Naive thymus-derived CD4-positive, alpha-beta T cell (primary cell): ENCODE measurements around the gene OSBPL5. TPM values are rescaled to one million over a fixed set of nuclear protein-coding genes. Genes with fewer than 3 reads are reported as not detected.

Source experiments
- ATAC-seq: fragments of 150-1000 bp; cut with Tn5 transposase; 2 replicates; pipeline ENCODE4 v1.10.0; 2021; ENCODE audit warnings: mild to moderate bottlenecking, moderate library complexity
- CTCF ChIA-PET: fragments of 350-600 bp; sonication (Branson Sonifier 250); formaldehyde crosslinking; loops from one replicate; lab custom pipeline; 2021; ENCODE audit warnings: antibody characterized with exemption; lab: Charles Lee
- POLR2A ChIA-PET: fragments of 350-600 bp; sonication (Branson Sonifier 250); formaldehyde crosslinking; loops from one replicate; lab custom pipeline; 2021; ENCODE audit warnings: antibody characterized with exemption, inconsistent platforms; lab: Charles Lee
- DNase-seq, 9 donors: peaks; one replicate each; pipeline versions ENCODE4 v3.0.0 to v3.0.0-alpha.2; 2020 to 2022; ENCODE audit warnings: mixed read lengths in 1 of 9
- H3K27ac ChIP-seq: one replicate; pipeline ENCODE4 v1.7.0; 2013; ENCODE audit warnings: mild to moderate bottlenecking, low read depth, low read length, moderate library complexity
- H3K27me3 ChIP-seq, 2 donors: one replicate each; pipeline ENCODE4 v1.7.0; 2013; ENCODE audit warnings: low read length in 2 of 2, mild to moderate bottlenecking in 2 of 2, moderate library complexity in 2 of 2; ENCODE audit not compliant: control insufficient read depth in 2 of 2, insufficient read depth in 2 of 2
- H3K36me3 ChIP-seq, 3 experiments: 1 replicate in 2 of 3; 2 replicates in 1 of 3; pipeline ENCODE4 v1.7.0; 2013; ENCODE audit warnings: low read length in 3 of 3, mild to moderate bottlenecking in 3 of 3, moderate library complexity in 1 of 3; ENCODE audit not compliant: insufficient read depth in 3 of 3, control insufficient read depth in 2 of 3
- H3K4me1 ChIP-seq, 2 donors: one replicate each; pipeline ENCODE4 v1.7.0; 2013; ENCODE audit warnings: low read length in 2 of 2, mild to moderate bottlenecking in 2 of 2, moderate library complexity in 1 of 2; ENCODE audit not compliant: control insufficient read depth in 2 of 2, insufficient read depth in 2 of 2
- H3K4me3 ChIP-seq: 2 replicates; pipeline ENCODE4 v1.7.0; 2013; ENCODE audit warnings: mild to moderate bottlenecking, low read length
- H3K9me3 ChIP-seq, 3 experiments: 1 replicate in 2 of 3; 2 replicates in 1 of 3; pipeline ENCODE4 v1.7.0; 2013; ENCODE audit warnings: low read length in 3 of 3; ENCODE audit not compliant: control insufficient read depth in 2 of 3
- H3K27ac Mint-ChIP-seq, 9 donors: one replicate each; pipeline ENCODE4 v1.8.0; 2020 to 2022; ENCODE audit warnings: mixed read lengths in 9 of 9, mild to moderate bottlenecking in 8 of 9, moderate library complexity in 5 of 9, inconsistent platforms in 2 of 9
- H3K27me3 Mint-ChIP-seq, 5 donors: one replicate each; pipeline ENCODE4 v1.8.0; 2021 to 2022; ENCODE audit warnings: mixed read lengths in 5 of 5, mild to moderate bottlenecking in 1 of 5
- H3K36me3 Mint-ChIP-seq, 5 donors: one replicate each; pipeline ENCODE4 v1.8.0; 2020 to 2022; ENCODE audit warnings: mixed read lengths in 5 of 5, mild to moderate bottlenecking in 3 of 5, inconsistent platforms in 1 of 5
- H3K4me1 Mint-ChIP-seq, 7 donors: one replicate each; pipeline ENCODE4 v1.8.0; 2020 to 2022; ENCODE audit warnings: mixed read lengths in 7 of 7, mild to moderate bottlenecking in 3 of 7, inconsistent platforms in 1 of 7
- H3K4me3 Mint-ChIP-seq, 10 donors: one replicate each; pipeline ENCODE4 v1.8.0; 2020 to 2022; ENCODE audit warnings: mild to moderate bottlenecking in 10 of 10, mixed read lengths in 10 of 10, moderate library complexity in 6 of 10, inconsistent platforms in 2 of 10
- H3K9me3 Mint-ChIP-seq, 11 donors: one replicate each; pipeline ENCODE4 v1.8.0; 2020 to 2022; ENCODE audit warnings: mixed read lengths in 11 of 11, mild to moderate bottlenecking in 4 of 11, inconsistent platforms in 1 of 11, moderate library complexity in 1 of 11
- intact Hi-C, 2 donors: fragments of 100-400 bp; cut with micrococcal nuclease; formaldehyde crosslinking; loops; one replicate each; pipeline ENCODE4 v1.15.1; 2023
- polyA plus RNA-seq, 2 donors: library from polyadenylated mRNA; unstranded; fragments of 300-500 nt; fragmentation: Illumina TruSeq; gene quantifications; one replicate each; pipeline ENCODE4 v1.2.3, GENCODE V29; 2021
- total RNA-seq, 6 experiments: library from RNA in 5 of 6; stranded (reverse) in 5 of 6; gene quantifications; 1 replicate in 5 of 6; 2 replicates in 1 of 6; pipeline ENCODE4 v1.2.3 and lab custom pipeline; 2021 to 2026

Gene OSBPL5
- total and polyA plus RNA-seq, 7 experiments from 2014 or later = 0.51 to 76.7 (median 5.5) TPM

DNA sequence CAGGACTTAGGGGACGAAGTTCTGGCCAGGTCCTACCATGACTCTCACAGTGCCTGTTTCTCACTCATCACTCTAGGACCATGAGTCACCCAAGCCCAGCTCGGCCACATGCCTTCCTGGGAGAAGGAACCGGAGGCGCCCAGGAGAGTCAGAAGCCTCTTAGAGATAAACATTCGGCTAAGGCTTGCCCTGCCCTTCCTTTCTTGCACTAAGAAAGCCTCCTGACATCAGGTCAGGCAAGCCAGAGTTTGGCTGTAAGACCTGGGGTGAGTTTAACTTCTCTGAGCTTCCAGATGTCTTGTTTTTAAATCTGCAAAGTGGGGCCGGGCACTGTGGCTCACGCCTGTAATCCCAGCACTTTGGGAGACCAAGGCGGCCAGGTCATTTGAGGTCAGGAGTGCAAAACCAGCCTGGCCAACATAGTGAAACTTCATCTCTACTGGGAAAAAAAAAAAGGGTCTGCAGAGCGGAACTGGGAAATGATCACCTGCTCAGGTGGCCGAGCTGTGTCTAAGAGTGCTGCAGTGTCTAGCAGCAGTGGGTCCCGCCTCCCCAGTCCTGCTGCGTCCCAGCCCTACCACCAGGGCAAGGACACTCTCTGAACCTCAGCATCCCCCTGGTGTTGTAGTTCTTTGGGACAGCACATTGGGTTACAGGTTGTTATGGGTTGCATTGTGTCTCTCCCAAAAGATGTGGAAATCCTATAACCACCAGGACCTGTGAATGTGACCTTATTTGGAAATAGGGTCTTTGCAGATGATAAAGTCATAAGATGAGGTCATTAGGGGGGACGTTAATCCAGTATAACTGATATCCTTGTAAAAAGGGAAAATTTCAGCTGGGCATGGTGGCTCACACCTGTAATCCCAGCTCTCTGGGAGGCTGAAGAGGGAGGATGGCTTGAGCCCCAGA is 106.1 kb downstream of the OSBPL5 start:
- ATAC-seq (no peak), DNase-seq (no peak)
- peaks cover 0 to 13% (median 0%) of the 10 kb centered on the region in 3 experiments for H3K36me3 ChIP-seq
- no peaks in the 10 kb centered on the region for H3K9me3 ChIP-seq
- H3K4me1 Mint-ChIP-seq = peaks cover 23 to 32% (median 30%) of the 10 kb centered on the region in 7 donors
- no peak overlapping the region for H3K27ac ChIP-seq
- intact Hi-C loops = loop anchor here in 1 of 2 donors (5.0 kb wide), 1 partner anchor 1752 kb away; the partner anchor contains the start of gene TOLLIP
- POLR2A ChIA-PET = interaction anchor here (0.5 kb wide), 1 partner anchor 61 kb away, joined by 3 read pairs; no protein-coding TSS in a partner anchor
- no peak overlapping the region for H3K4me3 ChIP-seq
- peaks cover 0 to 9% (median 3%) of the 10 kb centered on the region in 5 donors for H3K36me3 Mint-ChIP-seq
- peak overlapping the region; percentile 18 to 69 (median 50) for H3K4me3 Mint-ChIP-seq
- no peaks in the 10 kb centered on the region for H3K9me3 Mint-ChIP-seq
- CTCF ChIA-PET = no interaction called here
- no peaks in the 10 kb centered on the region for H3K27me3 ChIP-seq
- peak overlapping the region in 2 of 9 donors; percentile 21 to 33 for H3K27ac Mint-ChIP-seq
- peaks cover 14% of the 10 kb centered on the region in 2 donors for H3K4me1 ChIP-seq
- peaks cover 0 to 7% (median 0%) of the 10 kb centered on the region in 5 donors for H3K27me3 Mint-ChIP-seq

DNA sequence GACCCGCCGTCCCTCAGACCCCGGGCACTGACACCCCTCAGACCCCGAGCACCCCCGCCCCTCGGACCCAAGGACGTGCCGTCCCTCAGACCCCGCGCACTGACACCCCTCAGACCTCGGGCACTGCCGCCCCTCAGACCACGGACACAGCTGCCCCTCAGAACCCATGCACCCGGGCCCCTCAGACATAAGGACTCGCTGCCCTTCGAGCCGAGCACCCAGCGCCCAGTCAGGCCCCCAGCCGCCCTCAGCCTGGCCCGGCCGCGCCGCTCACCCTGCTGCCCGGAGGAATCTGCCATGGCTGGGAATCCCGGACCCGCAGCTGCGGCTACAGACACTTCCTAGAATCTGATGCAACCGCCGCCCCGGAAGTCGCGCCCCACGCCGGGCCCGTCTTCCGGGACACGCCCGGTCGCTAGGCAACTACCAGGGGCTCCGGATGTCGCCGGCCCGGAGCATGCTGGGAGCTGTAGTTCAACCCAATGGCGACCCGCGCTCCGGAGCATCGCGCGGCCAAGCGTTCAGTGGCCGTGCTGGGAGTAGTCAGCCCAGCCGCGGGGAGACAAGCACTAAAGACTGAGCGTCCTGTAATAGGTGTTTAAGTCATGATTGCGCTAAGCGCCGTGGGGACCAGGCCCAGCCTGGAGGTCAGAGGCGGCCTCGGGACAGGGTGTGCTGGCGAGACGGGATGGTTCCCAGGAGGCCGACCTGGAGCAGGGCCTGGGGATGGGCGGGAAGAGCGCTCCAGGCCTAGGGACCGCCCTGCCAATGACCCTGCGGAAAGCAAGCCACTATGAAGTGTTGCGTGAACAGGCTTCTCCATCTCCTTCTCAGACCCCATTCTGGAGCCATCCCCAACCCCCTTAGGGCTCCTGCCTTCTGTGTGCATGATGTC is 107.8 kb downstream of the OSBPL5 start, which contains the start of gene CARS1:
TSS of gene CARS1 (minus strand) at position 355 of the 895 bp plus-strand sequence. CDS start at position 299, 56 bp downstream.
- H3K27ac ChIP-seq = peak within 1 kb of the TSS; percentile 91
- peak within 1 kb of the TSS; percentile 44 to 89 (median 87) for H3K27ac Mint-ChIP-seq
- ATAC-seq (peak; percentile 99), DNase-seq (peak; percentile 82 to 93 (median 89))
- H3K36me3 Mint-ChIP-seq = peaks cover 0 to 9% (median 6%) of the 10 kb centered on the region in 5 donors
- no peaks in the 10 kb centered on the region for H3K9me3 ChIP-seq
- ChIA-PET POLR2A (interaction anchor here (0.6 to 1.4 kb wide), 5 partner anchors 35 to 522 kb away, joined by 3 to 4 read pairs (median 3); partner anchors contain the start of gene NAP1L4), CTCF (no interaction called here)
- peak within 1 kb of the TSS; percentile 86 to 95 (median 89) for H3K4me3 Mint-ChIP-seq
- peaks cover 25 to 42% (median 39%) of the 10 kb centered on the region in 7 donors for H3K4me1 Mint-ChIP-seq
- H3K27me3 Mint-ChIP-seq = no peaks in the 10 kb centered on the region
- H3K36me3 ChIP-seq = peaks cover 0 to 18% (median 0%) of the 10 kb centered on the region in 3 experiments
- H3K27me3 ChIP-seq = no peaks in the 10 kb centered on the region
- peaks cover 14% of the 10 kb centered on the region in 2 donors for H3K4me1 ChIP-seq
- no peaks in the 10 kb centered on the region for H3K9me3 Mint-ChIP-seq
- intact Hi-C loops = loop anchor here (1.0 to 5.0 kb wide), 10 partner anchors 21 to 1750 kb away; partner anchors contain the start of genes NAP1L4 (in 2 of the 2), TSSC4 (in 2 of the 2), CDKN1C (in 1 of the 2) and KCNQ1 (in 1 of the 2)
- H3K4me3 ChIP-seq = peak within 1 kb of the TSS; percentile 85

- H3K4me1 Mint-ChIP-seq = peaks cover 28 to 48% (median 45%) of the 10 kb centered on the region in 7 donors
- H3K27me3 ChIP-seq = no peaks in the 10 kb centered on the region
- ATAC-seq (no peak), DNase-seq (peak in 2 of 9 donors; percentile 7 to 41)
- intact Hi-C loops = loop anchor here (1.0 to 5.0 kb wide), 10 partner anchors 20 to 1749 kb away; partner anchors contain the start of genes NAP1L4 (in 2 of the 2), TSSC4 (in 2 of the 2), CDKN1C (in 1 of the 2) and KCNQ1 (in 1 of the 2)
- POLR2A ChIA-PET = interaction anchor here (0.6 to 1.4 kb wide), 5 partner anchors 16 to 68 kb away, joined by 3 to 4 read pairs (median 3); partner anchors contain the start of gene NAP1L4
- H3K9me3 Mint-ChIP-seq = no peaks in the 10 kb centered on the region
- H3K4me3 ChIP-seq = peak overlapping the region; percentile 85
- peaks cover 14 to 18% of the 10 kb centered on the region in 2 donors for H3K4me1 ChIP-seq
- peak overlapping the region in 7 of 9 donors; percentile 73 to 89 (median 86) for H3K27ac Mint-ChIP-seq
- peaks cover 0 to 22% (median 0%) of the 10 kb centered on the region in 3 experiments for H3K36me3 ChIP-seq
- H3K9me3 ChIP-seq = no peaks in the 10 kb centered on the region
- H3K27me3 Mint-ChIP-seq = no peaks in the 10 kb centered on the region
- H3K27ac ChIP-seq = peak overlapping the region; percentile 91
- H3K4me3 Mint-ChIP-seq = peak overlapping the region; percentile 86 to 95 (median 89)
- CTCF ChIA-PET = interaction anchor here (1.2 kb wide), 1 partner anchor 10 kb away, joined by 3 read pairs; no protein-coding TSS in a partner anchor
- H3K36me3 Mint-ChIP-seq = peaks cover 0 to 9% (median 6%) of the 10 kb centered on the region in 5 donors
These were observed 108.6 kb downstream of the OSBPL5 start for GRCh38 chr11:3056296-3057068.

GRCh38 chr11:3055891-3056290 is 109.2 kb downstream of the OSBPL5 start:
- Histone ChIP-seq H3K4me3 (peak overlapping the region; percentile 85), H3K36me3 (peaks cover 0 to 22% (median 0%) of the 10 kb centered on the region in 3 experiments), H3K4me1 (peaks cover 14 to 18% of the 10 kb centered on the region in 2 donors), H3K27me3 (no peaks in the 10 kb centered on the region), H3K27ac (peak overlapping the region; percentile 91), H3K9me3 (no peaks in the 10 kb centered on the region)
- Mint-ChIP-seq H3K36me3 (peaks cover 0 to 9% (median 6%) of the 10 kb centered on the region in 5 donors), H3K4me3 (peak overlapping the region; percentile 74 to 95 (median 88)), H3K27ac (peak overlapping the region in 5 of 9 donors; percentile 73 to 86 (median 83)), H3K9me3 (no peaks in the 10 kb centered on the region), H3K4me1 (peaks cover 31 to 54% (median 50%) of the 10 kb centered on the region in 7 donors), H3K27me3 (no peaks in the 10 kb centered on the region)
- DNase-seq (no peak), ATAC-seq (no peak)
- ChIA-PET POLR2A (interaction anchor here (0.6 to 1.2 kb wide), 3 partner anchors 9 to 33 kb away, joined by 3 read pairs; no protein-coding TSS in a partner anchor), CTCF (interaction anchor here (1.2 kb wide), 1 partner anchor 10 kb away, joined by 3 read pairs; no protein-coding TSS in a partner anchor)
- intact Hi-C loops = loop anchor here (2.0 to 5.0 kb wide), 4 partner anchors 19 to 1749 kb away; partner anchors contain the start of genes KCNQ1 (in 1 of the 2), TOLLIP (in 1 of the 2) and TRPM5 (in 1 of the 2)

- Mint-ChIP-seq H3K4me1 (peaks cover 40 to 63% (median 59%) of the 10 kb centered on the region in 7 donors), H3K4me3 (peak overlapping the region in 3 of 10 donors; percentile 7 to 21 (median 17)), H3K27me3 (no peaks in the 10 kb centered on the region), H3K27ac (peak overlapping the region in 1 of 9 donors; percentile 51), H3K9me3 (no peaks in the 10 kb centered on the region), H3K36me3 (peaks cover 0 to 9% (median 6%) of the 10 kb centered on the region in 5 donors)
- ATAC-seq (no peak), DNase-seq (no peak)
- Histone ChIP-seq H3K27ac (no peak overlapping the region), H3K4me3 (no peak overlapping the region), H3K4me1 (peaks cover 18 to 29% of the 10 kb centered on the region in 2 donors), H3K36me3 (peaks cover 0 to 37% (median 0%) of the 10 kb centered on the region in 3 experiments), H3K27me3 (no peaks in the 10 kb centered on the region), H3K9me3 (no peaks in the 10 kb centered on the region)
- ChIA-PET POLR2A (no interaction called here), CTCF (no interaction called here)
- intact Hi-C loops = no loop called here
These were observed 112.5 kb downstream of the OSBPL5 start for GRCh38 chr11:3052567-3052966.
